Liver (tissue), 9 donors: ENCODE data around the gene SERPINB4. TPM values are rescaled to one million over a fixed set of nuclear protein-coding genes. Genes with fewer than 3 reads are reported as not detected.

Experiments
- DNase-seq: peaks from one replicate; pipeline ENCODE4 v3.0.0-alpha.2; 2017; ENCODE audit warnings: low spot score
- H3K27ac ChIP-seq, 2 donors: one replicate each; pipeline ENCODE4 v1.7.0; 2013; ENCODE audit warnings: inconsistent platforms in 2 of 2, low read length in 2 of 2, control low read depth in 1 of 2, low read depth in 1 of 2, mild to moderate bottlenecking in 1 of 2
- H3K27me3 ChIP-seq, 4 donors: one replicate each; pipeline versions ENCODE4 v1.6.1 to v1.7.0; 2013; ENCODE audit warnings: low read length in 3 of 4, inconsistent platforms in 1 of 4, mild to moderate bottlenecking in 1 of 4, moderate library complexity in 1 of 4; ENCODE audit not compliant: control insufficient read depth in 4 of 4, insufficient read depth in 4 of 4
- H3K36me3 ChIP-seq, 4 donors: one replicate each; pipeline versions ENCODE4 v1.6.1 to v1.7.0; 2013; ENCODE audit warnings: low read length in 3 of 4, mild to moderate bottlenecking in 3 of 4, low read depth in 1 of 4, moderate library complexity in 1 of 4; ENCODE audit not compliant: control insufficient read depth in 4 of 4, insufficient read depth in 3 of 4
- H3K4me1 ChIP-seq, 4 donors: one replicate each; pipeline versions ENCODE4 v1.6.1 to v1.7.0; 2013; ENCODE audit warnings: low read length in 3 of 4, mild to moderate bottlenecking in 3 of 4, moderate library complexity in 1 of 4; ENCODE audit not compliant: control insufficient read depth in 4 of 4, insufficient read depth in 4 of 4
- H3K4me3 ChIP-seq, 3 donors: one replicate each; pipeline versions ENCODE4 v1.6.1 to v1.7.0; 2013; ENCODE audit warnings: low read length in 3 of 3, control low read depth in 1 of 3, low read depth in 1 of 3, mild to moderate bottlenecking in 1 of 3
- H3K9ac ChIP-seq, 2 donors: one replicate each; pipeline ENCODE4 v1.7.0; 2013; ENCODE audit warnings: low read length in 2 of 2, mild to moderate bottlenecking in 2 of 2, moderate library complexity in 2 of 2, control low read depth in 1 of 2, low read depth in 1 of 2
- H3K9me3 ChIP-seq, 4 donors: one replicate each; pipeline versions ENCODE4 v1.6.1 to v1.7.0; 2013; ENCODE audit warnings: low read length in 3 of 4; ENCODE audit not compliant: control insufficient read depth in 4 of 4
- CTCF ChIP-seq: fragments of 150-350 bp; IDR thresholded peaks from 2 replicates; pipeline ENCODE4 v1.5.1; 2017; ENCODE audit warnings: improper control_type of control experiment, low read depth, low read length; ENCODE audit not compliant: missing input control
- EGR1 ChIP-seq, 2 donors: IDR thresholded peaks; 2 replicates each; pipeline ENCODE4 v1.6.1; 2016 to 2018; ENCODE audit warnings: antibody characterized with exemption in 2 of 2, low read depth in 2 of 2
- FOXA1 ChIP-seq: IDR thresholded peaks from 2 replicates; pipeline ENCODE4 v1.6.1; 2016; ENCODE audit warnings: antibody characterized with exemption
- FOXA2 ChIP-seq: IDR thresholded peaks from 2 replicates; pipeline ENCODE4 v1.6.1; 2016; ENCODE audit warnings: antibody characterized with exemption
- GABPA ChIP-seq, 2 donors: IDR thresholded peaks in 1 of 2; conservative IDR thresholded peaks in 1 of 2; 2 replicates each; pipeline ENCODE4 v1.6.1; 2016; ENCODE audit warnings: antibody characterized with exemption in 2 of 2, mild to moderate bottlenecking in 1 of 2, moderate library complexity in 1 of 2
- HNF4A ChIP-seq, 2 donors: conservative IDR thresholded peaks; 2 replicates each; pipeline ENCODE4 v1.6.1; 2016; ENCODE audit warnings: antibody characterized with exemption in 2 of 2, mild to moderate bottlenecking in 2 of 2
- HNF4G ChIP-seq: IDR thresholded peaks from 2 replicates; pipeline ENCODE4 v1.6.1; 2016; ENCODE audit warnings: antibody characterized with exemption
- JUND ChIP-seq, 2 donors: IDR thresholded peaks; 2 replicates each; pipeline ENCODE4 v1.6.1; 2016; ENCODE audit warnings: antibody characterized with exemption in 2 of 2
- MAX ChIP-seq: IDR thresholded peaks from 2 replicates; pipeline ENCODE4 v1.6.1; 2016; ENCODE audit warnings: antibody characterized with exemption
- NR2F2 ChIP-seq: IDR thresholded peaks from 2 replicates; pipeline ENCODE4 v1.6.1; 2016; ENCODE audit warnings: antibody characterized with exemption
- RAD21 ChIP-seq, 2 donors: IDR thresholded peaks; 2 replicates each; pipeline ENCODE4 v1.6.1; 2016; ENCODE audit warnings: antibody characterized with exemption in 2 of 2, mild to moderate bottlenecking in 2 of 2
- SP1 ChIP-seq: IDR thresholded peaks from 2 replicates; pipeline ENCODE4 v1.6.1; 2018; ENCODE audit warnings: antibody characterized with exemption, mild to moderate bottlenecking
- TAF1 ChIP-seq: conservative IDR thresholded peaks from 2 replicates; pipeline ENCODE4 v1.6.1; 2016; ENCODE audit warnings: antibody characterized with exemption, mild to moderate bottlenecking
- YY1 ChIP-seq: IDR thresholded peaks from 2 replicates; pipeline ENCODE4 v1.6.1; 2016; ENCODE audit warnings: antibody characterized with exemption, mild to moderate bottlenecking
- WGBS: extraction: QIAGEN DNeasy Blood & Tissue Kit; methylation state at CpG from one replicate; pipeline ENCODE4 v1.1.7; 2013; 5-methylcytosine and 5-hydroxymethylcytosine counted together
- polyA plus RNA-seq, 2 donors: library from polyadenylated mRNA; stranded (reverse) in 1 of 2; unstranded in 1 of 2; fragments of 200-250 nt in 1 of 2; fragments of >200 nt in 1 of 2; fragmentation: Nextera tagmentation in 1 of 2; extraction: Ambion mirVana in 1 of 2; gene quantifications; one replicate each; pipeline versions ENCODE4 v1.2.1 to v1.2.3, GENCODE V29; 2013 to 2015
- total RNA-seq, 2 donors: library from RNA; depleted of rRNA; stranded (reverse); fragments of >200 nt; gene quantifications; one replicate each; pipeline ENCODE4 v1.2.3, GENCODE V29; 2014
- TF ChIP-seq, protein P1 (sequence below): IDR thresholded peaks from 2 replicates; pipeline ENCODE4 v1.6.1; 2016; ENCODE audit warnings: antibody characterized with exemption
- TF ChIP-seq, protein P2 (sequence below): IDR thresholded peaks from 2 replicates; pipeline ENCODE4 v1.6.1; 2016; ENCODE audit warnings: antibody characterized with exemption, mild to moderate bottlenecking
- TF ChIP-seq, protein P3 (sequence below): IDR thresholded peaks from 2 replicates; pipeline ENCODE4 v1.6.1; 2016; ENCODE audit warnings: antibody characterized with exemption
- donor health status: healthy.
- donor health status: healthy.
- donor health status: healthy.
- donor health status: healthy.
- donor health status: healthy.

Gene SERPINB4
- total and polyA plus RNA-seq, 4 donors: not detected

- TF ChIP-seq NR2F2 (no peak), EGR1 (IDR thresholded peaks at IDR 0.05; ENCODE audit: low read depth in 2 of 2) (no peak), SP1 (no peak), FOXA1 (no peak), FOXA2 (no peak), JUND (IDR thresholded peaks at IDR 0.05) (no peak), TAF1 (no peak), HNF4G (no peak), HNF4A (conservative IDR thresholded peaks at IDR 0.05) (no peak), YY1 (no peak), RAD21 (IDR thresholded peaks at IDR 0.05) (no peak), GABPA (IDR thresholded peaks at IDR 0.05 in 1 of 2, conservative IDR thresholded peaks at IDR 0.05 in 1 of 2) (no peak), CTCF (no peak), MAX (no peak)
- TF ChIP-seq, protein P1, sequence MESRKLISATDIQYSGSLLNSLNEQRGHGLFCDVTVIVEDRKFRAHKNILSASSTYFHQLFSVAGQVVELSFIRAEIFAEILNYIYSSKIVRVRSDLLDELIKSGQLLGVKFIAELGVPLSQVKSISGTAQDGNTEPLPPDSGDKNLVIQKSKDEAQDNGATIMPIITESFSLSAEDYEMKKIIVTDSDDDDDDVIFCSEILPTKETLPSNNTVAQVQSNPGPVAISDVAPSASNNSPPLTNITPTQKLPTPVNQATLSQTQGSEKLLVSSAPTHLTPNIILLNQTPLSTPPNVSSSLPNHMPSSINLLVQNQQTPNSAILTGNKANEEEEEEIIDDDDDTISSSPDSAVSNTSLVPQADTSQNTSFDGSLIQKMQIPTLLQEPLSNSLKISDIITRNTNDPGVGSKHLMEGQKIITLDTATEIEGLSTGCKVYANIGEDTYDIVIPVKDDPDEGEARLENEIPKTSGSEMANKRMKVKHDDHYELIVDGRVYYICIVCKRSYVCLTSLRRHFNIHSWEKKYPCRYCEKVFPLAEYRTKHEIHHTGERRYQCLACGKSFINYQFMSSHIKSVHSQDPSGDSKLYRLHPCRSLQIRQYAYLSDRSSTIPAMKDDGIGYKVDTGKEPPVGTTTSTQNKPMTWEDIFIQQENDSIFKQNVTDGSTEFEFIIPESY: no peak
- TF ChIP-seq, protein P2, sequence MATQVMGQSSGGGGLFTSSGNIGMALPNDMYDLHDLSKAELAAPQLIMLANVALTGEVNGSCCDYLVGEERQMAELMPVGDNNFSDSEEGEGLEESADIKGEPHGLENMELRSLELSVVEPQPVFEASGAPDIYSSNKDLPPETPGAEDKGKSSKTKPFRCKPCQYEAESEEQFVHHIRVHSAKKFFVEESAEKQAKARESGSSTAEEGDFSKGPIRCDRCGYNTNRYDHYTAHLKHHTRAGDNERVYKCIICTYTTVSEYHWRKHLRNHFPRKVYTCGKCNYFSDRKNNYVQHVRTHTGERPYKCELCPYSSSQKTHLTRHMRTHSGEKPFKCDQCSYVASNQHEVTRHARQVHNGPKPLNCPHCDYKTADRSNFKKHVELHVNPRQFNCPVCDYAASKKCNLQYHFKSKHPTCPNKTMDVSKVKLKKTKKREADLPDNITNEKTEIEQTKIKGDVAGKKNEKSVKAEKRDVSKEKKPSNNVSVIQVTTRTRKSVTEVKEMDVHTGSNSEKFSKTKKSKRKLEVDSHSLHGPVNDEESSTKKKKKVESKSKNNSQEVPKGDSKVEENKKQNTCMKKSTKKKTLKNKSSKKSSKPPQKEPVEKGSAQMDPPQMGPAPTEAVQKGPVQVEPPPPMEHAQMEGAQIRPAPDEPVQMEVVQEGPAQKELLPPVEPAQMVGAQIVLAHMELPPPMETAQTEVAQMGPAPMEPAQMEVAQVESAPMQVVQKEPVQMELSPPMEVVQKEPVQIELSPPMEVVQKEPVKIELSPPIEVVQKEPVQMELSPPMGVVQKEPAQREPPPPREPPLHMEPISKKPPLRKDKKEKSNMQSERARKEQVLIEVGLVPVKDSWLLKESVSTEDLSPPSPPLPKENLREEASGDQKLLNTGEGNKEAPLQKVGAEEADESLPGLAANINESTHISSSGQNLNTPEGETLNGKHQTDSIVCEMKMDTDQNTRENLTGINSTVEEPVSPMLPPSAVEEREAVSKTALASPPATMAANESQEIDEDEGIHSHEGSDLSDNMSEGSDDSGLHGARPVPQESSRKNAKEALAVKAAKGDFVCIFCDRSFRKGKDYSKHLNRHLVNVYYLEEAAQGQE: no peak
- TF ChIP-seq, protein P3, sequence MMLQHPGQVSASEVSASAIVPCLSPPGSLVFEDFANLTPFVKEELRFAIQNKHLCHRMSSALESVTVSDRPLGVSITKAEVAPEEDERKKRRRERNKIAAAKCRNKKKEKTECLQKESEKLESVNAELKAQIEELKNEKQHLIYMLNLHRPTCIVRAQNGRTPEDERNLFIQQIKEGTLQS: no peak
- H3K9me3 ChIP-seq: no peaks in the 10 kb centered on the region
- H3K27me3 ChIP-seq: no peaks in the 10 kb centered on the region
- no peak overlapping the region for H3K4me3 ChIP-seq
- no peak overlapping the region for H3K27ac ChIP-seq
- H3K9ac ChIP-seq: no peak overlapping the region
- no peaks in the 10 kb centered on the region for H3K36me3 ChIP-seq
- 80% methylated on average over 14 of the region's 14 CpGs for WGBS
- DNase-seq: no peak
- no peaks in the 10 kb centered on the region for H3K4me1 ChIP-seq
Measured at GRCh38 chr18:63596964-63597363, 47.1 kb downstream of the SERPINB4 start.

DNA sequence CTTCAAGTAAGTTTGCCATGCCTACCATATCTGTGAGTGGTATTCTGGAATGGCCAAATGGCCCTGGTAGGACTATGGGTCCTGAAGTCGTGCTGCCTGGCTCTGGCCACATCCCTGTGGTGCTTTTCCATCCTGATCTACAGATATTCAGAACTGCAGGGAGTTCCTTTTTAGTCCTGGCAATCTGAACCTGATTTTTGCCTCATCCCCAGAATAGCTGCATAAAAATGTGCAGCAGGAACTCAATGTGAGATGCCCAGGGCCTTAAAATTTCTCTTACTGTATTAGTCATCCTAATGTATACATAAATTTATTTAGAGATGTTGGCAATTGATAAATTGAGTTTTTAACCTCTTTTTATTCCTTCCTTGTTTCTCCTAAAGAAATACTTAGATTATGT, 51.6 kb downstream of the SERPINB4 start:
- Histone ChIP-seq H3K27ac (no peak overlapping the region), H3K36me3 (no peaks in the 10 kb centered on the region), H3K9ac (no peak overlapping the region), H3K4me3 (no peak overlapping the region), H3K9me3 (no peaks in the 10 kb centered on the region), H3K27me3 (no peaks in the 10 kb centered on the region), H3K4me1 (no peaks in the 10 kb centered on the region)
- no peak for DNase-seq
- 42% methylated on average over 1 of the region's 1 CpG for WGBS
- no peak for TF ChIP-seq YY1
- no peak for TF ChIP-seq SP1
- TF ChIP-seq MAX: no peak
- TF ChIP-seq, protein P2: no peak
- no peak for TF ChIP-seq EGR1 (IDR thresholded peaks at IDR 0.05; ENCODE audit: low read depth in 2 of 2)
- TF ChIP-seq TAF1: no peak
- TF ChIP-seq HNF4G: no peak
- TF ChIP-seq, protein P3: no peak
- TF ChIP-seq HNF4A (conservative IDR thresholded peaks at IDR 0.05): no peak
- TF ChIP-seq FOXA1: no peak
- TF ChIP-seq, protein P1: no peak
